ENCODE data around the gene ITPA. TPM values are rescaled to one million over a fixed set of nuclear protein-coding genes. Genes with fewer than 3 reads are reported as not detected.

Gene ITPA
- 10 to 100 TPM; 45.0 to 85.6 TPM for total RNA-seq

- no peaks in the 10 kb centered on the region for H3K27me3 Mint-ChIP-seq
- peak within 1 kb of the TSS; percentile 91 for H3K27ac Mint-ChIP-seq
- peaks cover 34% of the 10 kb centered on the region for H3K36me3 Mint-ChIP-seq (ENCODE audit: low read depth)
- H3K4me1 Mint-ChIP-seq = peaks cover 9% of the 10 kb centered on the region
- no peaks in the 10 kb centered on the region for H3K9me3 Mint-ChIP-seq
- peak within 1 kb of the TSS; percentile 91 for H3K4me3 Mint-ChIP-seq
- peak; percentile 57 for ATAC-seq (replicated peaks)
These were observed at the start of gene ITPA for GRCh38 chr20:3209257-3209945. ITPA (plus strand) TSS chr20:3209498; CDS start chr20:3209552, 54 bp downstream.

GRCh38 chr20:3160418-3160817 is 48.9 kb upstream of the ITPA start:
- Mint-ChIP-seq H3K27me3 (no peaks in the 10 kb centered on the region), H3K9me3 (no peaks in the 10 kb centered on the region), H3K4me3 (peak overlapping the region; percentile 99), H3K4me1 (peaks cover 28% of the 10 kb centered on the region), H3K27ac (no peak overlapping the region), H3K36me3 (ENCODE audit: low read depth) (peaks cover 32% of the 10 kb centered on the region)
- ATAC-seq (replicated peaks) = no peak

- no peak for ATAC-seq (replicated peaks)
- H3K4me1 Mint-ChIP-seq = peaks cover 21% of the 10 kb centered on the region
- peaks cover 21% of the 10 kb centered on the region for H3K36me3 Mint-ChIP-seq (ENCODE audit: low read depth)
- peak overlapping the region; percentile 25 for H3K27ac Mint-ChIP-seq
- no peaks in the 10 kb centered on the region for H3K9me3 Mint-ChIP-seq
- peak overlapping the region; percentile 99 for H3K4me3 Mint-ChIP-seq
- no peaks in the 10 kb centered on the region for H3K27me3 Mint-ChIP-seq
These were observed 47.8 kb upstream of the ITPA start for GRCh38 chr20:3161316-3162079.

GRCh38 chr20:3162080-3162611 is 47.2 kb upstream of the ITPA start:
- Mint-ChIP-seq H3K4me3 (no peak overlapping the region), H3K27me3 (no peaks in the 10 kb centered on the region)

GRCh38 chr20:3163099-3164042 is 45.9 kb upstream of the ITPA start:
- no peak for ATAC-seq (replicated peaks)
- peaks cover 1% of the 10 kb centered on the region for H3K27me3 Mint-ChIP-seq
- H3K9me3 Mint-ChIP-seq = no peaks in the 10 kb centered on the region

More at GRCh38 chr20:3162080-3162611, 47.2 kb upstream of the ITPA start:
- H3K9me3 Mint-ChIP-seq = no peaks in the 10 kb centered on the region
- H3K27ac Mint-ChIP-seq = no peak overlapping the region
- peaks cover 15% of the 10 kb centered on the region for H3K4me1 Mint-ChIP-seq
- peaks cover 15% of the 10 kb centered on the region for H3K36me3 Mint-ChIP-seq (ENCODE audit: low read depth)
- ATAC-seq (replicated peaks) = no peak

GRCh38 chr20:3164043-3164762 is 45.1 kb upstream of the ITPA start:
- Mint-ChIP-seq H3K36me3 (ENCODE audit: low read depth) (peaks cover 3% of the 10 kb centered on the region), H3K4me1 (no peaks in the 10 kb centered on the region), H3K4me3 (no peak overlapping the region), H3K27ac (no peak overlapping the region), H3K9me3 (no peaks in the 10 kb centered on the region), H3K27me3 (peaks cover 9% of the 10 kb centered on the region)
- no peak for ATAC-seq (replicated peaks)

More at GRCh38 chr20:3163099-3164042, 45.9 kb upstream of the ITPA start:
- no peak overlapping the region for H3K27ac Mint-ChIP-seq
- peaks cover 5% of the 10 kb centered on the region for H3K4me1 Mint-ChIP-seq
- no peak overlapping the region for H3K4me3 Mint-ChIP-seq
- H3K36me3 Mint-ChIP-seq (ENCODE audit: low read depth) = peaks cover 9% of the 10 kb centered on the region

- ATAC-seq (replicated peaks) = no peak
- no peaks in the 10 kb centered on the region for H3K9me3 Mint-ChIP-seq
- no peak overlapping the region for H3K27ac Mint-ChIP-seq
- no peaks in the 10 kb centered on the region for H3K36me3 Mint-ChIP-seq (ENCODE audit: low read depth)
- peaks cover 11% of the 10 kb centered on the region for H3K27me3 Mint-ChIP-seq
- no peaks in the 10 kb centered on the region for H3K4me1 Mint-ChIP-seq
- H3K4me3 Mint-ChIP-seq = no peak overlapping the region
These were observed 44.4 kb upstream of the ITPA start for GRCh38 chr20:3164763-3165410.

- no peak overlapping the region for H3K4me3 Mint-ChIP-seq
- H3K36me3 Mint-ChIP-seq (ENCODE audit: low read depth) = no peaks in the 10 kb centered on the region
- no peak for ATAC-seq (replicated peaks)
- no peaks in the 10 kb centered on the region for H3K4me1 Mint-ChIP-seq
- H3K27me3 Mint-ChIP-seq = peaks cover 11% of the 10 kb centered on the region
- H3K27ac Mint-ChIP-seq = no peak overlapping the region
- H3K9me3 Mint-ChIP-seq = no peaks in the 10 kb centered on the region
These were observed 43.6 kb upstream of the ITPA start for GRCh38 chr20:3165473-3166337.

- ATAC-seq (replicated peaks) = no peak
- Mint-ChIP-seq H3K27ac (no peak overlapping the region), H3K9me3 (no peaks in the 10 kb centered on the region), H3K4me3 (no peak overlapping the region), H3K27me3 (peaks cover 11% of the 10 kb centered on the region), H3K36me3 (ENCODE audit: low read depth) (no peaks in the 10 kb centered on the region), H3K4me1 (no peaks in the 10 kb centered on the region)
These were observed 42.9 kb upstream of the ITPA start for GRCh38 chr20:3166338-3166912.

- Mint-ChIP-seq H3K4me1 (no peaks in the 10 kb centered on the region), H3K27ac (no peak overlapping the region), H3K36me3 (ENCODE audit: low read depth) (no peaks in the 10 kb centered on the region), H3K27me3 (peaks cover 11% of the 10 kb centered on the region), H3K9me3 (no peaks in the 10 kb centered on the region), H3K4me3 (no peak overlapping the region)
- no peak for ATAC-seq (replicated peaks)
These were observed 42.4 kb upstream of the ITPA start for GRCh38 chr20:3166913-3167342.

GRCh38 chr20:3167738-3168078 is 41.6 kb upstream of the ITPA start:
- no peak overlapping the region for H3K4me3 Mint-ChIP-seq
- no peaks in the 10 kb centered on the region for H3K4me1 Mint-ChIP-seq
- no peak for ATAC-seq (replicated peaks)
- no peaks in the 10 kb centered on the region for H3K9me3 Mint-ChIP-seq
- H3K27me3 Mint-ChIP-seq = peaks cover 11% of the 10 kb centered on the region
- no peak overlapping the region for H3K27ac Mint-ChIP-seq
- no peaks in the 10 kb centered on the region for H3K36me3 Mint-ChIP-seq (ENCODE audit: low read depth)

- no peak for ATAC-seq (replicated peaks)
- H3K36me3 Mint-ChIP-seq (ENCODE audit: low read depth) = no peaks in the 10 kb centered on the region
- H3K27me3 Mint-ChIP-seq = peaks cover 11% of the 10 kb centered on the region
- H3K9me3 Mint-ChIP-seq = no peaks in the 10 kb centered on the region
- H3K27ac Mint-ChIP-seq = no peak overlapping the region
- no peaks in the 10 kb centered on the region for H3K4me1 Mint-ChIP-seq
- no peak overlapping the region for H3K4me3 Mint-ChIP-seq
These were observed 41.0 kb upstream of the ITPA start for GRCh38 chr20:3168079-3168828.

Data from activated T-helper 17 cell treated with anti-CD3 and anti-CD28 coated beads, Interleukin-2, amount 50 U/mL, for 72 hours (primary cell).